22Rv1 (cell line): ENCODE data around the gene GDPD3.

Source experiments
- H3K27ac ChIP-seq: fragments of 450-650 bp; 2 replicates; pipeline ENCODE4 v1.5.1; 2017
- CTCF ChIP-seq: fragments of 450-650 bp; IDR thresholded peaks from 2 replicates; pipeline ENCODE4 v1.5.1; 2017; ENCODE audit warnings: mild to moderate bottlenecking
- ZFX ChIP-seq: fragments of 450-650 bp; IDR thresholded peaks from 2 replicates; pipeline ENCODE4 v1.6.1; 2017; ENCODE audit warnings: antibody characterized with exemption, borderline replicate concordance

The GDPD3 gene

GRCh38 chr16:30060346-30060745 lies 53.0 kb downstream of the GDPD3 start:
- TF ChIP-seq CTCF, result no peak
- TF ChIP-seq ZFX, result no peak
- H3K27ac ChIP-seq, result peak overlapping the region; percentile 58

GRCh38 chr16:30054959-30055553 lies 58.3 kb downstream of the GDPD3 start:
- TF ChIP-seq ZFX, result no peak
- TF ChIP-seq CTCF, result peak; percentile 56
- 0 out of 2 replicates have a peak overlapping the region, but pooled peaks have one; percentile 71 for H3K27ac ChIP-seq
